ENCODE data around the gene ARHGEF12.

- TF ChIP-seq RFX5 (IDR thresholded peaks at IDR 0.05; ENCODE audit: low read depth, low read length) (no peak), SREBF2 (IDR thresholded peaks at IDR 0.05; ENCODE audit: low read length) (no peak), ZBTB40 (IDR thresholded peaks at IDR 0.05; ENCODE audit: borderline replicate concordance) (no peak), POLR2A (IDR thresholded peaks at IDR 0.05; ENCODE audit: low read depth, low read length) (no peak)
These were observed 52.0 kb downstream of the ARHGEF12 start for GRCh38 chr11:120388261-120388660.
